ENCODE measurements around the gene PTK6.

PTK6 gene

GRCh38 chr20:63534427-63534830, 2.7 kb downstream of the PTK6 start (continued):
- TF ChIP-seq ZBTB10 (tag by site-specific recombination; IDR thresholded peaks at IDR 0.05) = 0 out of 2 replicates have a peak, but pooled peaks have one; percentile 32
- no peak for TF ChIP-seq ZSCAN23 (tag by site-specific recombination; IDR thresholded peaks at IDR 0.05)
- no peak for TF ChIP-seq ZXDB (tag by site-specific recombination; IDR thresholded peaks at IDR 0.05)
- TF ChIP-seq ZBTB26 (tag by site-specific recombination; optimal IDR thresholded peaks at IDR 0.05) = peak; percentile 0
- 0 out of 2 replicates have a peak, but pooled peaks have one; percentile 29 for TF ChIP-seq ZIC2 (tag by site-specific recombination; IDR thresholded peaks at IDR 0.05)

GRCh38 chr20:63533871-63534393, 3.2 kb downstream of the PTK6 start:
- Histone ChIP-seq H3K36me3 (ENCODE audit: control insufficient read depth in 2 of 2, insufficient read depth in 1 of 2, low read length in 2 of 2) (no peaks in the 10 kb centered on the region), H3K9me3 (ENCODE audit: control insufficient read depth, insufficient read depth, low read depth, low read length) (no peaks in the 10 kb centered on the region), H3K4me3 (ENCODE audit: low read depth, low read length) (no peak overlapping the region), H3K4me1 (ENCODE audit: control insufficient read depth, insufficient read depth, low read length) (no peaks in the 10 kb centered on the region), H3K27ac (ENCODE audit: extremely low read depth, low read depth, low read length) (no peak overlapping the region)
- ChIA-PET POLR2A (no interaction called here), CTCF (interaction anchor here (0.6 kb wide), 1 partner anchor 13 kb away, joined by 3 read pairs; no protein-coding TSS in a partner anchor)
- TF ChIP-seq ZBTB26 (tag by site-specific recombination; optimal IDR thresholded peaks at IDR 0.05) = peak; percentile 2
- no peak for TF ChIP-seq ZBTB7A (tag by site-specific recombination; IDR thresholded peaks at IDR 0.05; ENCODE audit: low read depth)
- no peak for TF ChIP-seq SETDB1 (IDR thresholded peaks at IDR 0.05; ENCODE audit: insufficient read length, low read length)
- TF ChIP-seq ZNF114 (tag by site-specific recombination; IDR thresholded peaks at IDR 0.05) = no peak
- TF ChIP-seq GLIS2 (tag by site-specific recombination; IDR thresholded peaks at IDR 0.05) = no peak; the same call in 1 of the 2 replicates
- TF ChIP-seq MEIS1 (CRISPR knock-in tag; IDR thresholded peaks at IDR 0.05; ENCODE audit: borderline replicate concordance) = no peak
- TF ChIP-seq KLF8 (tag by site-specific recombination; IDR thresholded peaks at IDR 0.05) = peak; percentile 28; the same call in 1 of the 2 replicates
- peak; percentile 84 for TF ChIP-seq ZNF600 (tag by site-specific recombination; IDR thresholded peaks at IDR 0.05)
- TF ChIP-seq ZNF292 (tag by site-specific recombination; IDR thresholded peaks at IDR 0.05; ENCODE audit: borderline replicate concordance, low read depth) = no peak
- no peak for TF ChIP-seq ZBTB11 (tag by site-specific recombination; conservative IDR thresholded peaks at IDR 0.05; ENCODE audit: low read depth)

GRCh38 chr20:63533388-63533787, 3.8 kb downstream of the PTK6 start:
- POLR2A ChIA-PET = no interaction called here
- CTCF ChIA-PET = interaction anchor here (0.6 kb wide), 1 partner anchor 241 kb away, joined by 3 read pairs; no protein-coding TSS in a partner anchor
- H3K9me3 ChIP-seq (ENCODE audit: control insufficient read depth, insufficient read depth, low read depth, low read length) = no peaks in the 10 kb centered on the region
- H3K36me3 ChIP-seq (ENCODE audit: control insufficient read depth in 2 of 2, insufficient read depth in 1 of 2, low read length in 2 of 2) = no peaks in the 10 kb centered on the region
- H3K4me1 ChIP-seq (ENCODE audit: control insufficient read depth, insufficient read depth, low read length) = no peaks in the 10 kb centered on the region
- no peak for TF ChIP-seq ZNF23 (tag by site-specific recombination; IDR thresholded peaks at IDR 0.05; ENCODE audit: borderline replicate concordance)
- TF ChIP-seq ZNF555 (tag by site-specific recombination; conservative IDR thresholded peaks at IDR 0.05) = no peak
- no peak for TF ChIP-seq ZFP41 (tag by site-specific recombination; IDR thresholded peaks at IDR 0.05; ENCODE audit: borderline replicate concordance)
- H3K27ac ChIP-seq (ENCODE audit: extremely low read depth, low read depth, low read length) = no peak overlapping the region
- H3K4me3 ChIP-seq (ENCODE audit: low read depth, low read length) = no peak overlapping the region

Measured in HEK293 (cell line).